ENCODE data around the gene PHF12. TPM values are rescaled to one million over a fixed set of nuclear protein-coding genes. Genes with fewer than 3 reads are reported as not detected.

Gene PHF12
- total RNA-seq, 4 donors from 2014 or later: 54.8 to 114 (median 72.9) TPM

- no peak overlapping the region for H3K4me3 ChIP-seq
- peak in 2 of 3 donors; percentile 54 to 67 for DNase-seq
- no peaks in the 10 kb centered on the region for H3K36me3 ChIP-seq
- peak overlapping the region; percentile 43 to 70 (median 57) for H3K27ac ChIP-seq
- no peaks in the 10 kb centered on the region for H3K27me3 ChIP-seq
- TF ChIP-seq CTCF (IDR thresholded peaks at IDR 0.05): no peak
- TF ChIP-seq POLR2A (IDR thresholded peaks at IDR 0.05): no peak
- no peaks in the 10 kb centered on the region for H3K9me3 ChIP-seq
- peaks cover 0 to 8% (median 4%) of the 10 kb centered on the region in 4 donors for H3K4me1 ChIP-seq
Measured at GRCh38 chr17:28982131-28982793, 30.9 kb upstream of the PHF12 start.

GRCh38 chr17:28978356-28978964 is 27.1 kb upstream of the PHF12 start:
- DNase-seq: no peak
- Histone ChIP-seq H3K27ac (no peak overlapping the region), H3K4me3 (no peak overlapping the region), H3K27me3 (no peaks in the 10 kb centered on the region), H3K36me3 (no peaks in the 10 kb centered on the region), H3K4me1 (peaks cover 0 to 15% (median 6%) of the 10 kb centered on the region in 4 donors), H3K9me3 (no peaks in the 10 kb centered on the region)
- TF ChIP-seq CTCF (IDR thresholded peaks at IDR 0.05): no peak
- no peak for TF ChIP-seq POLR2A (IDR thresholded peaks at IDR 0.05)

GRCh38 chr17:28977659-28978355 is 26.5 kb upstream of the PHF12 start:
- Histone ChIP-seq H3K27ac (no peak overlapping the region), H3K4me1 (peaks cover 0 to 15% (median 3%) of the 10 kb centered on the region in 4 donors), H3K4me3 (no peak overlapping the region), H3K9me3 (no peaks in the 10 kb centered on the region), H3K36me3 (no peaks in the 10 kb centered on the region), H3K27me3 (no peaks in the 10 kb centered on the region)
- no peak for TF ChIP-seq CTCF (IDR thresholded peaks at IDR 0.05)
- no peak for TF ChIP-seq POLR2A (IDR thresholded peaks at IDR 0.05)
- DNase-seq: no peak

- TF ChIP-seq POLR2A (IDR thresholded peaks at IDR 0.05) (no peak), CTCF (IDR thresholded peaks at IDR 0.05) (no peak)
- DNase-seq: no peak
- Histone ChIP-seq H3K9me3 (no peaks in the 10 kb centered on the region), H3K36me3 (no peaks in the 10 kb centered on the region), H3K27ac (no peak overlapping the region), H3K27me3 (no peaks in the 10 kb centered on the region), H3K4me3 (no peak overlapping the region), H3K4me1 (peaks cover 0 to 11% (median 0%) of the 10 kb centered on the region in 4 donors)
Measured at GRCh38 chr17:28975646-28976045, 24.3 kb upstream of the PHF12 start.

- Histone ChIP-seq H3K27me3 (no peaks in the 10 kb centered on the region), H3K4me3 (no peak overlapping the region), H3K36me3 (no peaks in the 10 kb centered on the region), H3K4me1 (peaks cover 0 to 11% (median 0%) of the 10 kb centered on the region in 4 donors), H3K27ac (no peak overlapping the region), H3K9me3 (no peaks in the 10 kb centered on the region)
- TF ChIP-seq CTCF (IDR thresholded peaks at IDR 0.05): no peak
- TF ChIP-seq POLR2A (IDR thresholded peaks at IDR 0.05): no peak
- DNase-seq: no peak
Measured at GRCh38 chr17:28975031-28975430, 23.7 kb upstream of the PHF12 start.

All from Peyer's patch (tissue), 4 donors.